ENCODE data around the gene PHF12. TPM values are rescaled to one million over a fixed set of nuclear protein-coding genes. Genes with fewer than 3 reads are reported as not detected.

Gene PHF12
- polyA plus RNA-seq, 1 donor: 27.7 TPM

DNA sequence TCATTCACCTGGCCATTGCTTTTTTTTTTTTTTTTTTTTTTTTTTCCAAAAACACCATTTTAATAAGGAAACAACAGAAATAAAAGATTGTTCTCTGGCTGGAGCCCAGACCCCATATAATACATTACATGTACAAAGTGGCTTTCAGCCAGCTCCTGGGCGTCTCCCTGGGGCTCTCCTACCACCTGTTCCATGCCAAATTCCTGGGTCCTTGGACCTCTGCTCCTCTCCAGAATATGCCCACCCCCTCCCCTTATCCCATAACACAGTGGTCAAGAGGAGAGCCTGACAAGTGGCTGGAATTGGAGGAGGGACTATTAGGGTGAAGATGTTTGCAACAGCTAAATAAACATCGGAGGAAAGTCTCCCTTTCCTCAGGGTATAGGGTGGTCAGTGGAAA is 3.6 kb upstream of the PHF12 start:
- WGBS (ENCODE audit: insufficient coverage, low lambda C conversion rate): 100% methylated on average over 1 of the region's 2 CpGs
- H3K27ac ChIP-seq (ENCODE audit: low read length): no peak overlapping the region
- peaks cover 5% of the 10 kb centered on the region for H3K4me1 ChIP-seq (ENCODE audit: control insufficient read depth, insufficient read depth, low read length)
- DNase-seq: no peak
- H3K9me3 ChIP-seq (ENCODE audit: control insufficient read depth, low read depth, low read length): no peaks in the 10 kb centered on the region
- H3K36me3 ChIP-seq (ENCODE audit: control insufficient read depth, insufficient read depth, low read length): no peaks in the 10 kb centered on the region
- no peaks in the 10 kb centered on the region for H3K27me3 ChIP-seq (ENCODE audit: control insufficient read depth, insufficient read depth, low read length)
- no peak overlapping the region for H3K4me3 ChIP-seq (ENCODE audit: low read length)

DNA sequence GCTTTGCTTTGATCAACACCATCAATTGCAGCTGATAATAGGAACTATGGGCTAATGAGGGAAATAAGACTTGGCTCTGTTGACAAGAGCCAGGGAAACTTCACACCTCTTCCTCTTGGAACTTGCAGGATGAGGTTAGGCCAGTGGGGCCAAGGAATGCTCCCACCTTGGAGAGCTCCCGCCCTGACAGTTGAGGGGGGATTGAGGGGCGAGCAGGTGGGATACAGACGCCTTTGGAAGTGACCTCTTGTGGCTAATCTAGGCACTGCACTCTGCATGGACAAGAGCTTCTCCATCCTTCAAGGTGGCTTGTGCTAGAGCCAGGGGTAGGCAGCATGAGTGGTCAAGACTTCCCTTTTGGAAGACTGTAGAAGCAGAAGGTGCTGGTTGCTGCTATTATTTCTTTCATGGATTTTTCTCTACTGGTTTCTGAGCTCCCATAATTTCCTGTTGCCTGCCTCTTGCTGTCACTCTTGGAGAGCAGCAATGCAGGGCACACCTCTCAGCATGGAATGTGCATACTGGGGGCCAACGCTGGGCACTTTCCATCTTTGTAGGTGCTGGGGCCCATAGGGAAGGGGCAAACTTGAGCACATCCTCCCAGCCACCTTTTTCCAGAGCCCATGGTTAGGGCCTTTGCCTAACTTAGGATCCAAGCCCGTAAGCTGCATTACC is 2.3 kb upstream of the PHF12 start:
- Histone ChIP-seq H3K27ac (ENCODE audit: low read length) (no peak overlapping the region), H3K27me3 (ENCODE audit: control insufficient read depth, insufficient read depth, low read length) (no peaks in the 10 kb centered on the region), H3K36me3 (ENCODE audit: control insufficient read depth, insufficient read depth, low read length) (no peaks in the 10 kb centered on the region), H3K9me3 (ENCODE audit: control insufficient read depth, low read depth, low read length) (no peaks in the 10 kb centered on the region), H3K4me1 (ENCODE audit: control insufficient read depth, insufficient read depth, low read length) (peaks cover 5% of the 10 kb centered on the region), H3K4me3 (ENCODE audit: low read length) (no peak overlapping the region)
- DNase-seq: peak in 1 of 2 donors; percentile 39
- WGBS (ENCODE audit: insufficient coverage, low lambda C conversion rate): no CpG with 5 or more reads among the region's 5 CpGs

DNA sequence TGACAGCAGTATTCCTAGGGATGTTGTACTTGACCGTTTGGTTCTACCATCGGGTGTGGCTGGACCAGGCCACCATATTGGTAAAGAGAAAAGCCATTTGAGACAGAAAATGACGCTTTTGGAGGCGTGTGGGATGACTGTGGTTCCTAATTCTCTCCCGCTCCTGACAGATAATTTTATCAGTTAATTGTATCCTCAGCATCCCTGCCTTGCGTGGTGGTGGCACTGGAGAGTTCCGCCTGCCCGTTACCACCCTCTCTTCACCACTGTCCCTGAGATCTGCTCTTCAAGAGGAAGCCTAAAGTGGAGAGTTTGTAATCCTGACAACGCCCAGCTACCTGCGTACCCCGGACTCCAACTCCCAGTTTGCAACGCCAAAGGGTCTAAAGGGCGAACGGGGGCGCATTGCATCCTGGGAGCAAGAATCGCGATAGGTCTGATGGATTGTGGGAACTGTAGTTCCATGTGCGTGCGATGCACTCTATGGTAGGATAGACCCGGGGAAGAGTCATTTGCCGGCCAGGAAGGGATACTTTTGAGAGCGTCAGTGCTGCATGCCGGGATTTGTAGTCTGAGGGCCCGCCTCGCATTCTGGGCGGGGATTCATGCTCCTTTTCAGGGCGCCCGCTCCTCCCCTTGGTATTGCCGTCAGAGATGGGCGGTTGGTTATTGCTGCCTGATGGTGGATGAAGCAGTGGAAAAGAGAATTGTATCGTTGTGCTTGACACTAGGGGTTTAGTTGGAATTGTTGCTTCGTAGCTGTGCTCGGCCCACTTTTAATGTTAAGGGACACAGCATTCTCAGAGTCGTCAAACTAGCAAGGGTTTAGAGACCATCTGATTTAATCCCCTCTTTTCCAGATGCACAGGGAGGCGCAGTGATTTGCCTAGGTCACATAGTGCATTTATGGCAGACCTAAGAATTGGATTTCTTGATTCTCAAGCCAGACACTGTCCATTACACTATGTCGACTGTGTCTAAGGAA is 965 bp upstream of the PHF12 start:
- Histone ChIP-seq H3K9me3 (ENCODE audit: control insufficient read depth, low read depth, low read length) (no peaks in the 10 kb centered on the region), H3K36me3 (ENCODE audit: control insufficient read depth, insufficient read depth, low read length) (no peaks in the 10 kb centered on the region), H3K4me1 (ENCODE audit: control insufficient read depth, insufficient read depth, low read length) (peaks cover 13% of the 10 kb centered on the region), H3K27ac (ENCODE audit: low read length) (peak overlapping the region; percentile 99), H3K27me3 (ENCODE audit: control insufficient read depth, insufficient read depth, low read length) (no peaks in the 10 kb centered on the region), H3K4me3 (ENCODE audit: low read length) (peak overlapping the region; percentile 66)
- DNase-seq: peak; percentile 99 to 100
- WGBS (ENCODE audit: insufficient coverage, low lambda C conversion rate): 20% methylated on average over 1 of the region's 36 CpGs

DNA sequence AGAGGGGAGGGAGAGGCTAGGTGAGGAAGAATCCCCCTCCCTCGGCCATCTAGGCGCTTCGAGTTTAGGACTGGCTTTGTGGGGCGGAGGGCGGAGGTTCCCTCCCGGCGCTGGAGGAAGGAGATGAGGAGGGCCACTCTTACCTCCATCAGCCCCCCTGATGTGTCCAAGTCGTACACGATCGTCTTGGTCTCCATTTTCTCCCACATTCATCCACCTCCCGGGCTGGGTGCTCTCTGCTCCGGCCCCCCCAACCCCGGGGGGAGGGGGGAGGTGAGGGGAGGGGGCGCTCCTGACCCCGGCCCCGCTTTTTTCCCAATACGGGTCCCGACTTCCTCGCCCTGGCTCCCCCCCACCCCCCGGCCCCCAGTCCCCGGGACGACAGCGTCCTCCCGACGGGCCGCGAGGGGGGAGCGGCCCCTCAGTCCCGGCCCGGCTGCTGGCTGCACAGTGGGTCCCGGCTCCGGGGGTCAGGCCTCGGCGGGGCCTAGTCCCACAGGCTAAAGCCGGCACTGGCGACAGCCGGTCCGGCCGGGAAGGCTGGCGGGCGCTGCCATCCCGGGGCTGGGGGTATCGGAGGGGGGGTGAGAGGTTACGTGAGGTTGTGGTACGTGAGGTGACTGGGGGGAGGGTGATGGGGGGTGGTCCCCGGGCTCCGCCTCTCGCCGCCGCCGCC is 428 bp downstream of the PHF12 start:
- no peaks in the 10 kb centered on the region for H3K27me3 ChIP-seq (ENCODE audit: control insufficient read depth, insufficient read depth, low read length)
- peaks cover 13% of the 10 kb centered on the region for H3K4me1 ChIP-seq (ENCODE audit: control insufficient read depth, insufficient read depth, low read length)
- H3K4me3 ChIP-seq (ENCODE audit: low read length): peak overlapping the region; percentile 79
- peak overlapping the region; percentile 88 for H3K27ac ChIP-seq (ENCODE audit: low read length)
- WGBS (ENCODE audit: insufficient coverage, low lambda C conversion rate): no CpG with 5 or more reads among the region's 51 CpGs
- peaks cover 2% of the 10 kb centered on the region for H3K36me3 ChIP-seq (ENCODE audit: control insufficient read depth, insufficient read depth, low read length)
- H3K9me3 ChIP-seq (ENCODE audit: control insufficient read depth, low read depth, low read length): no peaks in the 10 kb centered on the region
- peak in 1 of 2 donors; percentile 37 for DNase-seq

DNA sequence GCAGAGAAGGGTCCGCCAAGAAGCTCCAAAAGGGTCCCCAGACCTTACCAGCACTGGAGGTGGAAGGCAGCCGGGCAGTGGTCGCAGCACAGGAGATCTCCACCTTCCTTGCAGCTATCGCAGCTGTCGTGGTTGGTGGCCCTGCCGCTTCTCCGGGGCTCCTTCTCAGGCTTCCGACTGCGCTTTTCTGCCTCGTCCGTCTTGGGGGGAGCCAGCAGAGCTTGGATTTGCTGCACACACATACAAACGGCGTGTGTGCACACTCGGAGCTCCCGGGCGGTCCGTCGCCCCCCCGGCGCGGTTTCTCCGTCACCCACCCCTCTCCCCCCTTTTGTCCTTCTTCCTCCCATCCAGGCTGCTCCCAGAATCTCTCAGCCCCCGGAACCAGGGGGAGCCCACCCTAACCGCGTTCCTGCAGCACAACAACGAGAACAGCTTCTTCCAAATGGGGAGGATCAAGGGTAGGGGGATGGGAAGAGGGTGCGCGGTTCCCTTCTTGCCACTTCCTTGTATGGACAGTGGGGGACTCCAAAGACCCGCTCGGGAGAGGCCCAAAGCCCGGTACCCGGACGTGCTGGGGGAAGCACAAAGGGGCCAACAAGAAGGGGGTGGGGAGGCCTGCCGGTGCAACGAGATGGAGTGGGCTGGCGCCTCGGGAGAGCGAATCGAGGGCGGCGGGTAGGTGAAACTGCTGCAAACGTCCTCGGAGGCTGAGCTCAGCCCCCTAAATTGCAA is 1.1 kb downstream of the PHF12 start:
- peaks cover 13% of the 10 kb centered on the region for H3K4me1 ChIP-seq (ENCODE audit: control insufficient read depth, insufficient read depth, low read length)
- peak overlapping the region; percentile 79 for H3K4me3 ChIP-seq (ENCODE audit: low read length)
- no peaks in the 10 kb centered on the region for H3K27me3 ChIP-seq (ENCODE audit: control insufficient read depth, insufficient read depth, low read length)
- H3K36me3 ChIP-seq (ENCODE audit: control insufficient read depth, insufficient read depth, low read length): peaks cover 4% of the 10 kb centered on the region
- H3K27ac ChIP-seq (ENCODE audit: low read length): peak overlapping the region; percentile 88
- WGBS (ENCODE audit: insufficient coverage, low lambda C conversion rate): no CpG with 5 or more reads among the region's 43 CpGs
- no peaks in the 10 kb centered on the region for H3K9me3 ChIP-seq (ENCODE audit: control insufficient read depth, low read depth, low read length)
- peak; percentile 51 to 63 for DNase-seq

- WGBS (ENCODE audit: insufficient coverage, low lambda C conversion rate): 0% methylated on average over 7 of the region's 61 CpGs
- H3K9me3 ChIP-seq (ENCODE audit: control insufficient read depth, low read depth, low read length): no peaks in the 10 kb centered on the region
- DNase-seq: peak in 1 of 2 donors; percentile 79
- peaks cover 13% of the 10 kb centered on the region for H3K4me1 ChIP-seq (ENCODE audit: control insufficient read depth, insufficient read depth, low read length)
- peak overlapping the region; percentile 79 for H3K4me3 ChIP-seq (ENCODE audit: low read length)
- peak overlapping the region; percentile 88 for H3K27ac ChIP-seq (ENCODE audit: low read length)
- peaks cover 7% of the 10 kb centered on the region for H3K36me3 ChIP-seq (ENCODE audit: control insufficient read depth, insufficient read depth, low read length)
- H3K27me3 ChIP-seq (ENCODE audit: control insufficient read depth, insufficient read depth, low read length): no peaks in the 10 kb centered on the region
Measured at GRCh38 chr17:28949185-28950016, 1.9 kb downstream of the PHF12 start.

DNA sequence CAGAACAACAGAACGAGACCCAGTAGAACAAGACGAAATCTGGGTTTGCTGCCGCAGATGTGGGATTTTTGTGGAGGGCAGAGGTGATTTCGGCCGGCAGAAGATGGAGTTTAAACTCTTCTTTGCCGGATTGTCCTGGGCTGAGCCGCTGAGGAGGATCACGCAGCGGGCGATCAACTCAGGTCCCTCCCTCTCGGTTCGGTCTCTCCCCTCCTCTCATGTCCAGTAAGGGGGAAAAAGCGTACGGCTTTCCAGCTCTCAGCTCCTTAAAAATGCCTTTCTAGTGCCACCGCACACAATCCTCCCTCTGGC is 2.5 kb downstream of the PHF12 start:
- no peak for DNase-seq
- no CpG with 5 or more reads among the region's 15 CpGs for WGBS (ENCODE audit: insufficient coverage, low lambda C conversion rate)
- H3K9me3 ChIP-seq (ENCODE audit: control insufficient read depth, low read depth, low read length): no peaks in the 10 kb centered on the region
- peaks cover 7% of the 10 kb centered on the region for H3K36me3 ChIP-seq (ENCODE audit: control insufficient read depth, insufficient read depth, low read length)
- H3K27me3 ChIP-seq (ENCODE audit: control insufficient read depth, insufficient read depth, low read length): no peaks in the 10 kb centered on the region
- peaks cover 13% of the 10 kb centered on the region for H3K4me1 ChIP-seq (ENCODE audit: control insufficient read depth, insufficient read depth, low read length)
- peak overlapping the region; percentile 79 for H3K4me3 ChIP-seq (ENCODE audit: low read length)
- H3K27ac ChIP-seq (ENCODE audit: low read length): peak overlapping the region; percentile 88

- Histone ChIP-seq H3K36me3 (ENCODE audit: control insufficient read depth, insufficient read depth, low read length) (peaks cover 8% of the 10 kb centered on the region), H3K9me3 (ENCODE audit: control insufficient read depth, low read depth, low read length) (no peaks in the 10 kb centered on the region), H3K4me1 (ENCODE audit: control insufficient read depth, insufficient read depth, low read length) (peaks cover 13% of the 10 kb centered on the region), H3K4me3 (ENCODE audit: low read length) (peak overlapping the region; percentile 79), H3K27me3 (ENCODE audit: control insufficient read depth, insufficient read depth, low read length) (no peaks in the 10 kb centered on the region), H3K27ac (ENCODE audit: low read length) (peak overlapping the region; percentile 88)
- 20% methylated on average over 1 of the region's 4 CpGs for WGBS (ENCODE audit: insufficient coverage, low lambda C conversion rate)
- no peak for DNase-seq
Measured at GRCh38 chr17:28948342-28948741, 3.0 kb downstream of the PHF12 start.

- Histone ChIP-seq H3K9me3 (ENCODE audit: control insufficient read depth, low read depth, low read length) (no peaks in the 10 kb centered on the region), H3K27ac (ENCODE audit: low read length) (no peak overlapping the region), H3K4me3 (ENCODE audit: low read length) (no peak overlapping the region), H3K4me1 (ENCODE audit: control insufficient read depth, insufficient read depth, low read length) (peaks cover 10% of the 10 kb centered on the region), H3K27me3 (ENCODE audit: control insufficient read depth, insufficient read depth, low read length) (no peaks in the 10 kb centered on the region), H3K36me3 (ENCODE audit: control insufficient read depth, insufficient read depth, low read length) (peaks cover 13% of the 10 kb centered on the region)
- 63% methylated on average over 2 of the region's 3 CpGs for WGBS (ENCODE audit: insufficient coverage, low lambda C conversion rate)
- no peak for DNase-seq
Measured at GRCh38 chr17:28947639-28948038, 3.7 kb downstream of the PHF12 start.

All from large intestine (tissue), 3 donors.